EL (cell line): ENCODE measurements around the gene ATXN1L.
"Not testable (repeated sequence)": the region's sequence is repeated elsewhere in the genome, so short reads cannot be mapped to it uniquely, and the experiment has no call there.

Experiments used
- DNase-seq: peaks from one replicate; pipeline ENCODE4 v3.0.0-alpha.2; 2016

ATXN1L gene

GRCh38 chr16:71895679-71896365, 50.0 kb downstream of the ATXN1L start:
- DNase-seq, result peak; percentile 46

DNA sequence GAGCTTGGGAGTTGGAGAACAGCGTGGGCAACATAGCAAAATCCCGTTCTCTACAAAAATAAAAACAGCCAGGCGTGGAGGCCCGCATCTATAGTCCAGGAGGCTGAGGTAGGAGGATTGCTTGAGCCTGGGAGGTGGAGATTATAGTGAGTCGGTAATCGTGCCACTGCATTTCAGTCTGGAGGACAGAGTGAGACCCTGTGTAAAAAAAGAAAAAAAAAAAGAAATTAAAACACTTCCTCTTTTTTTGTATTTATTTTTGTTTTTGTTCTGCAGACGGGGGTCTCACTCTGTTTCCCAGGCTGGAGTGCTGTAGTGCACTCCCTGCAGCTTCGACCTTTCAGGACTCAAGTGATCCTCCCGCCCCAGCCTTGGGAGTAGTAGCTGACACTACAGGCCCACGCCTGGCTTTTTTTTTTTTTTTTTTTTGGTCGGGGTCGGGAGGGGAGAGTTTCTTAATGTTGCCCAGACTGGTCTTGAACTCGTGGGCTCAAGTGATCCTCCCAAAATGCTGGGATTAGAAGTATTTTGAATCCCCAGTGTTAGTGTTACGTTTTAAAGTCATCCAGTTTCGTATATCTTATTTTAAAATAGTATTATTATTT, 51.1 kb downstream of the ATXN1L start:
- no peak for DNase-seq

DNA sequence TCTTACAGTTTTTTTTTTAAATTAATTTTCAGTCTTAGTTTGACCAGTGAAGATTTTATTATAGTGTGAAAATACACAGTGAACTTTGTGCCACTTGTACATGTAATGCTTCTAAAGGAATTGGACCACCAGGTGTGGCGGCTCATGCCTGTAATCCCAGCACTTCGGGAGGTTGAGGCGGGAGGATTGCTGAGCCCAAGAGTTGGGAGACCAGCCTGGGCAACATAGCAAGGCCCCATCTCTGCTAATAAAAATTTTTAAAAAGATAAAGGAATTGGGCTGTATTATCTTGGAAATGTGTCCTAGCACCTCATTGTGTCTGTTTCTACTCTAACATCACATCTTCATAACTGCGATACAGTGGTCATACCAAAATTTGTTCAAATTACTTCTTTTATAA, 53.4 kb downstream of the ATXN1L start:
- no peak for DNase-seq

DNA sequence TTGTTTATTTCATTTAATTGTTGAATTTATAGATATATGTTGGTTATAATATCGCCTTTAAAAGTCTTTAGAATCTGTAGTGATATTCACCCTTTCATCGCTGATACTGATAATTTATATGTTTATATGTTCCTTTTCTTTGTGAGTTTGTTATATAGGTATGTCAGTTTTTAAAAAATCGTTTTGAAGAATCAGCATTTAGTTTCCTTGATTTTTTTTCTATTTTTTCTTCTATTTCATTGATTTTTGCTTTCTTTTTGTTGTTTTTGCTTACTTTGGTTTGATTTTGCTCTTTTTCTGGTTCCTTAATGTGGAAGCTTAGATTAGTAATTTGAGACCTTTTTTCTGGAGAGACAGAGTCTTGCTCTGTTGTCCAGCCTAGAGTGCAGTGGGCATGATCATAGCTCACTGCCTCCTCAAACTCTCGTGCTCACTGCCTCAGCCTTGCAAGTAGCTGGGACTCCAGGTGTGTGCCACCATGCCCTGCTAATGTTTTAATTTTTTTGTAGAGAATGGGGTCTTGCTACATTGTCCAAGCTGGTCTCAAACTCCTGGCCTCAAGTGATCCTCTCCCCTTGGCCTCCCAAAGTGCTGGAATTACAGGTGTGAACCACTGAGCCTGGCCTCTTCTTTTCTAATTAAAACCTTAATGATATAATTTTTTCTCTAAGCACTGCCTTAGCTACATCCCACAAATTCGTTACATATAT, 57.0 kb downstream of the ATXN1L start:
- no peak for DNase-seq

DNA sequence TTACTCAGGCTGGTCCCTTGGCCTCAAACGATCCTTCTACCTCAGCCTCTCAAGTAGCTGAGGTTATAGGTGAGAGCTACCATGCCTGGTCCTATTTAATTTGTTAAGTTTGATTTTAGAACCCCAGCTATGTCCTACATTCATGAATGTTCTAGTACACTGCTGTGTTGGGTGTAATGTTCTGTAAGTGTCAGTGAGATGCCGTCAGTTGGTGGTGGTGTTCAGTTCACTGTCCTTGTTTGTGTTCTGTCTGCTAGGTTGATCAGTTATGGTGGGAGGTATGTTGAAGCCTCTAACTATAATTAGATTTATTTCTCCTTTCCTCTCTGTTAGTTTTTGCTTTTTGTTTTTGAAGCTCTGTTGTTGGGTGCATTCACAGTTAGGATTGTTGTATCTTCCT, 57.8 kb downstream of the ATXN1L start:
- DNase-seq, result no peak

GRCh38 chr16:71904239-71904638, 58.5 kb downstream of the ATXN1L start:
- no peak for DNase-seq

DNA sequence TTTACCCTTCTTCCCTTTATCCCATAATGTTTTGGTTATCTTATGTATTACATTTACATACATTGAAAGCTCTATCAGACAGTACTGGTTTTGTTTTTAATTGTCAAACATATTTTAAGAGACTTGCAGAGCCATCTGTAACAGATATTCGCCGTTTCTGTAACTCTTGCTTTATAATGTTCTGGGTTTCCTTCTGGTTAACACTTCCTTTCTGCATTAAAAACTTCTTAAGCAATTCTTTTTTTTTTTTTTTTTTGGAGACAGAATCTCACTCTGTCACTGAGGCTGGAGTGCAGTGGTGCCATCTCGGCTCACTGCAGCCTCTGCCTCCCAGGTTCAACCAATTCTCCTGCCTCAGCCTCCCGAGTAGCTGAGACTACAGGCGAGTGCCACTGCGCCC, 60.0 kb downstream of the ATXN1L start:
- not testable (repeated sequence) for DNase-seq
